H1 (cell line): Measurements from ENCODE around the gene SMAGP. TPM values are rescaled to one million over a fixed set of nuclear protein-coding genes. Genes with fewer than 3 reads are reported as not detected.
"Not testable (repeated sequence)": the region's sequence is repeated elsewhere in the genome, so short reads cannot be mapped to it uniquely, and the experiment has no call there.

Source experiments
- CTCF ChIA-PET: fragments of 300-600 bp; sonication (Branson Sonifier 250); formaldehyde crosslinking; loops from one replicate; lab custom pipeline; 2021; ENCODE audit not compliant: partially characterized antibody; lab: Charles Lee
- POLR2A ChIA-PET: fragments of 300-600 bp; sonication (Branson Sonifier 250); formaldehyde crosslinking; loops from one replicate; lab custom pipeline; 2021; ENCODE audit warnings: inconsistent platforms; ENCODE audit not compliant: partially characterized antibody; lab: Charles Lee
- DNase-seq, 2 experiments: peaks; one replicate each; pipeline versions ENCODE4 v3.0.0 to v3.0.0-alpha.2; 2010 to 2022; ENCODE audit warnings: low spot score in 2 of 2, low read depth in 1 of 2, mixed read lengths in 1 of 2
- FAIRE-seq: peaks from 2 replicates; lab custom pipeline; 2011; peaks lifted over from hg19 to GRCh38; lab: Jason Lieb, UNC
- H2AFZ ChIP-seq: 2 replicates; pipeline ENCODE4 v1.8.1; 2012; ENCODE audit warnings: low read length, inconsistent platforms
- H2AK5ac ChIP-seq: 2 replicates; pipeline ENCODE4 v1.6.1; 2013; ENCODE audit warnings: low read depth, low read length
- H2BK120ac ChIP-seq: replicated peaks from 2 replicates; pipeline ENCODE3; 2013; ENCODE audit warnings: low read depth, low read length, inconsistent platforms
- H2BK12ac ChIP-seq: 2 replicates; pipeline ENCODE4 v1.6.1; 2013; ENCODE audit warnings: low read depth, low read length
- H2BK15ac ChIP-seq: 2 replicates; pipeline ENCODE4 v1.6.1; 2013; ENCODE audit warnings: low read length
- H2BK20ac ChIP-seq: 2 replicates; pipeline ENCODE4 v1.6.1; 2013; ENCODE audit warnings: low read length
- H2BK5ac ChIP-seq: 2 replicates; pipeline ENCODE4 v1.6.1; 2013; ENCODE audit warnings: low read depth, low read length
- H3K14ac ChIP-seq: 2 replicates; pipeline ENCODE4 v1.6.1; 2013; ENCODE audit warnings: inconsistent platforms; ENCODE audit not compliant: insufficient read length
- H3K18ac ChIP-seq: 2 replicates; pipeline ENCODE4 v1.6.1; 2013; ENCODE audit warnings: low read length; ENCODE audit errors: extremely low read depth
- H3K23ac ChIP-seq: 2 replicates; pipeline ENCODE4 v1.6.1; 2013; ENCODE audit warnings: inconsistent platforms; ENCODE audit not compliant: insufficient read length
- H3K23me2 ChIP-seq: 2 replicates; pipeline ENCODE4 v1.6.1; 2013; ENCODE audit warnings: low read depth, low read length
- H3K27ac ChIP-seq: 2 replicates; pipeline ENCODE4 v1.6.1; 2011; ENCODE audit warnings: low read depth, low read length, inconsistent platforms
- H3K27me3 ChIP-seq, 4 experiments: replicated peaks in 1 of 4; 1 replicate in 1 of 4; 2 replicates in 3 of 4; pipeline versions ENCODE4 v1.6.1 to v1.8.1; 2011 to 2013; ENCODE audit warnings: low read length in 3 of 4, mild to moderate bottlenecking in 3 of 4, inconsistent platforms in 2 of 4, mixed read lengths in 2 of 4, moderate library complexity in 1 of 4; ENCODE audit not compliant: control insufficient read depth in 3 of 4, insufficient read depth in 3 of 4; ENCODE audit errors: extremely low read depth in 1 of 4
- H3K36me3 ChIP-seq, 4 experiments: 2 replicates each; pipeline versions ENCODE4 v1.6.1 to v1.8.1; 2011 to 2013; ENCODE audit warnings: mild to moderate bottlenecking in 4 of 4, low read length in 3 of 4, moderate library complexity in 2 of 4, control low read depth in 1 of 4, inconsistent platforms in 1 of 4; ENCODE audit not compliant: insufficient read depth in 4 of 4, control insufficient read depth in 2 of 4
- H3K4ac ChIP-seq: replicated peaks from 2 replicates; pipeline ENCODE3; 2013; ENCODE audit warnings: low read length, low read depth, mixed read lengths, inconsistent platforms; ENCODE audit not compliant: insufficient read length
- H3K4me1 ChIP-seq, 4 experiments: replicated peaks in 1 of 4; 1 replicate in 1 of 4; 2 replicates in 3 of 4; pipeline versions ENCODE4 v1.6.1 to v1.8.1; 2011 to 2013; ENCODE audit warnings: low read length in 3 of 4, inconsistent platforms in 2 of 4, mixed read lengths in 1 of 4; ENCODE audit not compliant: insufficient read depth in 4 of 4, control insufficient read depth in 3 of 4
- H3K4me2 ChIP-seq, 2 experiments: 2 replicates each; pipeline versions ENCODE4 v1.6.1 to v1.8.1; 2011 to 2013; ENCODE audit warnings: low read depth in 2 of 2, low read length in 2 of 2, control low read depth in 1 of 2, inconsistent platforms in 1 of 2, mild to moderate bottlenecking in 1 of 2; ENCODE audit not compliant: insufficient read depth in 1 of 2
- H3K4me3 ChIP-seq, 4 experiments: fragments of 200-600, 300-600 bp in 1 of 4; sonication (generic), shearing (Covaris generic), sonication (Bioruptor Twin) in 1 of 4; 2 replicates each; pipeline versions ENCODE4 v1.5.1 to v1.8.1; 2011 to 2016; ENCODE audit warnings: low read length in 4 of 4, low read depth in 3 of 4, control low read depth in 2 of 4, inconsistent platforms in 2 of 4, mild to moderate bottlenecking in 2 of 4, mixed read lengths in 1 of 4, moderate library complexity in 1 of 4; ENCODE audit not compliant: insufficient read depth in 2 of 4; ENCODE audit errors: extremely low read depth in 1 of 4
- H3K56ac ChIP-seq: replicated peaks from 2 replicates; pipeline ENCODE3; 2013; ENCODE audit warnings: low read depth, mild to moderate bottlenecking, mixed read lengths, low read length, inconsistent platforms; ENCODE audit not compliant: insufficient read length
- H3K79me1 ChIP-seq: 2 replicates; pipeline ENCODE4 v1.6.1; 2013; ENCODE audit warnings: low read depth, low read length, control low read depth
- H3K79me2 ChIP-seq, 2 experiments: 2 replicates each; pipeline versions ENCODE4 v1.6.1 to v1.8.1; 2012 to 2013; ENCODE audit warnings: low read length in 2 of 2, mild to moderate bottlenecking in 2 of 2, inconsistent platforms in 1 of 2; ENCODE audit not compliant: insufficient read depth in 2 of 2, control insufficient read depth in 1 of 2
- H3K9ac ChIP-seq, 4 experiments: replicated peaks in 1 of 4; 1 replicate in 1 of 4; 2 replicates in 3 of 4; pipeline versions ENCODE4 v1.6.1 to v1.8.1; 2011 to 2013; ENCODE audit warnings: low read depth in 3 of 4, low read length in 3 of 4, control low read depth in 2 of 4, mild to moderate bottlenecking in 2 of 4, moderate library complexity in 2 of 4, inconsistent platforms in 1 of 4; ENCODE audit errors: extremely low read depth in 1 of 4
- H3K9me3 ChIP-seq, 2 experiments: 2 replicates each; pipeline versions ENCODE4 v1.6.1 to v1.8.1; 2012 to 2013; ENCODE audit warnings: mild to moderate bottlenecking in 2 of 2, moderate library complexity in 2 of 2, control low read depth in 1 of 2, inconsistent platforms in 1 of 2, low read depth in 1 of 2, low read length in 1 of 2, mixed read lengths in 1 of 2; ENCODE audit not compliant: insufficient read depth in 2 of 2
- H4K20me1 ChIP-seq, 2 experiments: replicated peaks in 1 of 2; 2 replicates each; pipeline versions ENCODE3 to v1.8.1; 2011 to 2013; ENCODE audit warnings: inconsistent platforms in 2 of 2, low read length in 2 of 2, mild to moderate bottlenecking in 1 of 2; ENCODE audit not compliant: insufficient read depth in 2 of 2, control insufficient read depth in 1 of 2
- H4K5ac ChIP-seq: 2 replicates; pipeline ENCODE4 v1.6.1; 2013; ENCODE audit warnings: low read length, low read depth, mixed read lengths, inconsistent platforms; ENCODE audit not compliant: insufficient read length
- H4K8ac ChIP-seq: 2 replicates; pipeline ENCODE4 v1.8.0; 2013; ENCODE audit warnings: mild to moderate bottlenecking, moderate library complexity, low read length, inconsistent platforms; ENCODE audit not compliant: insufficient read depth; ENCODE audit errors: extremely low read depth
- H4K91ac ChIP-seq: replicated peaks from 2 replicates; pipeline ENCODE3; 2013; ENCODE audit warnings: low read length, mixed read lengths, inconsistent platforms; ENCODE audit not compliant: insufficient read length
- WGBS, 2 experiments: shearing (Covaris generic) in 1 of 2; methylation state at CpG; one replicate each; pipeline versions ENCODE4 v1.1.6 to v1.1.7; 2013 to 2015; ENCODE audit warnings: low lambda C conversion rate in 2 of 2, mixed read lengths in 2 of 2, inconsistent platforms in 1 of 2, low coverage in 1 of 2, missing lambda C conversion rate in 1 of 2; ENCODE audit not compliant: insufficient replicate concordance in 2 of 2, insufficient coverage in 1 of 2, insufficient read length in 1 of 2; ENCODE audit errors: extremely low coverage in 1 of 2, missing lambda C conversion rate in 1 of 2; 5-methylcytosine and 5-hydroxymethylcytosine counted together
- polyA plus RNA-seq, 7 experiments: library from polyadenylated mRNA; depleted of rRNA in 3 of 7; stranded (reverse) in 5 of 7; unstranded in 2 of 7; fragments of >200 nt in 5 of 7; fragments of 200-250 nt in 2 of 7; gene quantifications; 1 replicate in 5 of 7; 2 replicates in 1 of 7; 4 replicates in 1 of 7; pipeline versions ENCODE4 v1.2.1 to v1.2.3, GENCODE V29; 2011 to 2013; ENCODE audit warnings: missing spikeins in 2 of 7, mixed read lengths in 2 of 7
- total RNA-seq: library from RNA; stranded (reverse); fragmentation: NEBNext Ultra II Directional; extraction: Animal tissue kit (Norgen Biotek cat#: 25700); gene quantifications from 2 replicates; pipeline ENCODE4 v1.2.1, GENCODE V29; 2021

Gene SMAGP
- total and polyA plus RNA-seq, 2 of the 8 experiments (the other 6 are each of a cell fraction or from before 2014, with no cell fraction given), result 9.4 to 12.7 TPM

DNA sequence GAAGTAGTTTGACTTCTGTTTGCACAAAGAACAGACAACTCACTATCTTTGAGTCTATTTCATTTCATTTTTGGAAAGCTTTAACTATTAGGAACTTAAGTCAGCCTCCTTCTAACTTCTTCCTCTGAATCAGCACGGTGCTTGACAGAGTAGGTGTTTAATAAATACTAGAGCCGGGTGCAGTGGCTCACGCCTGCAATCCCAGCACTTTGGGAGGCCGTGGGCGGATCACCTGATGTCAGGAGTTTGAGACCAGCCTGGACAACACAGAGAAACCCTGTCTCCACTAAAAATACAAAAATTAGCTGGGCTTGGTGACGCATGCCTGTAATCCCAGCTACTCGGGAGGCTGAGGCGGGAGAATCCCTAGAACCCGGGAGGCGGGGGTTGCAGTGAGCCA, 30.6 kb upstream of the SMAGP start:
- not testable (repeated sequence) for H3K9ac ChIP-seq, H3K27ac ChIP-seq, H2BK15ac ChIP-seq, H2BK20ac ChIP-seq, H3K4me1 ChIP-seq, H3K36me3 ChIP-seq, FAIRE-seq, H3K9me3 ChIP-seq, H2BK12ac ChIP-seq, DNase-seq, H3K23ac ChIP-seq, H3K14ac ChIP-seq, H4K8ac ChIP-seq, H2BK5ac ChIP-seq, H4K5ac ChIP-seq, H3K23me2 ChIP-seq, H3K27me3 ChIP-seq, H4K91ac ChIP-seq, H2AK5ac ChIP-seq, H3K79me2 ChIP-seq, H2BK120ac ChIP-seq, H3K4me2 ChIP-seq, H3K56ac ChIP-seq, H3K4ac ChIP-seq, H3K79me1 ChIP-seq, H3K4me3 ChIP-seq, H3K18ac ChIP-seq, H4K20me1 ChIP-seq, H2AFZ ChIP-seq
- WGBS, 2 experiments, result 89% methylated on average over 10 of the region's 10 CpGs; no CpG with 5 or more reads in 1 of the 2 experiments
- CTCF ChIA-PET, result interaction anchor here (0.6 to 4.3 kb wide), 4 partner anchors 26 to 63 kb away, joined by 3 to 24 read pairs (median 4); no protein-coding TSS in a partner anchor
- POLR2A ChIA-PET, result interaction anchor here (1.1 kb wide), 2 partner anchors 9 to 33 kb away, joined by 3 to 4 read pairs; no protein-coding TSS in a partner anchor
